ENCODE results near the gene PIK3CA.

DNA sequence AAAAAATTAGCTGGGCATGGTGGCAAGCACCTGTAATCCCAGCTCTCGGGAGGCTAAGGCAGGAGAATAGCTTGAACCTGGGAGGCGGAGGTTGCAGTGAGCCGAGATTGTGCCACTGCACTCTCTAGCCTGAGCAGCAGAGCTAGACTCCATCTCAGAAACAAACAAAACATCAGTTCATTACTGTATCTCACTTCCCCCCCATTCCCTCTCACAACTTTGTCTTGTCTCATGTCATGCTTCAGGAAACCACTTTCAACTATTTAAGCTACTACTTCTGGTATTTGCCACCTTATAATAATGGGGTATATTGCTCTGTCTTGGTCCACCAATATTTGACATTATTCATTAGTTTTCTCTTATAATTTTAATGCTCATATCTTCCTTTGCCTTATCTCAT, 26.2 kb downstream of the PIK3CA start:
- TF ChIP-seq EZH2 (IDR thresholded peaks at IDR 0.05): no peak
- TF ChIP-seq, protein P1, sequence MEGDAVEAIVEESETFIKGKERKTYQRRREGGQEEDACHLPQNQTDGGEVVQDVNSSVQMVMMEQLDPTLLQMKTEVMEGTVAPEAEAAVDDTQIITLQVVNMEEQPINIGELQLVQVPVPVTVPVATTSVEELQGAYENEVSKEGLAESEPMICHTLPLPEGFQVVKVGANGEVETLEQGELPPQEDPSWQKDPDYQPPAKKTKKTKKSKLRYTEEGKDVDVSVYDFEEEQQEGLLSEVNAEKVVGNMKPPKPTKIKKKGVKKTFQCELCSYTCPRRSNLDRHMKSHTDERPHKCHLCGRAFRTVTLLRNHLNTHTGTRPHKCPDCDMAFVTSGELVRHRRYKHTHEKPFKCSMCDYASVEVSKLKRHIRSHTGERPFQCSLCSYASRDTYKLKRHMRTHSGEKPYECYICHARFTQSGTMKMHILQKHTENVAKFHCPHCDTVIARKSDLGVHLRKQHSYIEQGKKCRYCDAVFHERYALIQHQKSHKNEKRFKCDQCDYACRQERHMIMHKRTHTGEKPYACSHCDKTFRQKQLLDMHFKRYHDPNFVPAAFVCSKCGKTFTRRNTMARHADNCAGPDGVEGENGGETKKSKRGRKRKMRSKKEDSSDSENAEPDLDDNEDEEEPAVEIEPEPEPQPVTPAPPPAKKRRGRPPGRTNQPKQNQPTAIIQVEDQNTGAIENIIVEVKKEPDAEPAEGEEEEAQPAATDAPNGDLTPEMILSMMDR (IDR thresholded peaks at IDR 0.05): no peak
